GM21381 (cell line): ENCODE data around the gene FLG.
"Not testable (repeated sequence)": the region's sequence is repeated elsewhere in the genome, so short reads cannot be mapped to it uniquely, and the experiment has no call there.

ENCODE experiments used
- ATAC-seq: cut with Tn5 transposase; IDR thresholded peaks from one replicate; pipeline ENCODE4 v1.9.1; 2021; ENCODE audit warnings: mild to moderate bottlenecking, moderate library complexity; ENCODE audit not compliant: unreplicated experiment

FLG gene

DNA sequence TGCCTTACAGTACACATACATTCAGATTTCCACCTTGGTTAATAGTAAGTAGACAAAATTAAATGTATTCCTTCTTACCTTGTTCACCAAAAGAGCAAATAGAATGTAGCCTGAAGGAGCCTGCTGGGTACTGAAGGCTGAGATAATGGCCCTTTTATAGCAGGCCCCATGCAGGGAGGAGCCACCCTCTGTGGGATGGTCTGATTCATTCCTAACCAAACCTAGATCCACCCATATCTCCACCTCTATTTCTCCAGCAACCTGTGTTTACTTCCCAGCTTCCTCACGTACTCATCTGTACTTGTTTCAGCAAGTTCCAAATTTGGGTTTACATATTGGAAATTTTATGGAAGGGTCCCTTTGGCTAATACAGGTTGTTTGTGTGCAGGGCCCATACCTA is at the start of gene FLG:
Gene FLG, minus strand, starts transcription at position 129 of the 400 bp plus-strand sequence. CDS start 9,783 bp downstream, outside the sequence.
- no peak for ATAC-seq

DNA sequence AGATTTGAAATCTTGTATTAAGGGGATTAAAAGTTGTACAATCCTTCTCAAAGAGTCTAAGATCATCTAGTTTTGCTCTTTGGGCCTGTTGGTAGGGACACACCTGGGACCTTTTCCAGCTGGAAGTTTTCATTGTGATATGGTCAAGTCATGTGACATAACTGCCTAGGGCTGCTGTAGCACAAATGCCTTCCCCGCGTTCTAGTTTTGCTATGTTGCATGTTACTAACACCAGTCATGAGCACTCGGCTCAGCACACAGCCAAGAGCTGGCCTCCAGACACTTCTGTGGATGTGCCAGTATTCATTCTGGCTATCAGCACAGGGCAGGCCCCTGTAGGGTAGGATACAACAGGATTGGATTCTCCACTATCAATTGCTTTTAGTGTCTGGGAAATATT is 49.4 kb upstream of the FLG start:
- no peak for ATAC-seq

DNA sequence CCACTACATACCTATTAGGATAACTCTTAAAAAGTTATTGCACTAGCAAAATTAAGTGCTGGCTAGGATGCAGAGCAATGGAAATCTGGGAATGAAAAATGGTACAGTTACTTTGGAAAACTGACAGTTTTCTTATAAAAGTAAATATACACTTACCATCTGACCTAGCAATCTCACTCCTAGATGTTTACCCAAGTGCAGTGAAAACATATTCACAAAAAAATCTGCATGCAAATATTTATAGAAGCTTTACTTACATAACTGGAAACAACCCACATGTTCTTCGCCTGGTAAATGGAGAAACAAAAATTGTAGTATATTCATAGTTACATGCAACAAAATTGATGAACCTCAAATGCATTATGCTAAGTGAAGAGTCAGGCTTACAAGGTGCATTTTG is 47.6 kb upstream of the FLG start:
- no peak for ATAC-seq

DNA sequence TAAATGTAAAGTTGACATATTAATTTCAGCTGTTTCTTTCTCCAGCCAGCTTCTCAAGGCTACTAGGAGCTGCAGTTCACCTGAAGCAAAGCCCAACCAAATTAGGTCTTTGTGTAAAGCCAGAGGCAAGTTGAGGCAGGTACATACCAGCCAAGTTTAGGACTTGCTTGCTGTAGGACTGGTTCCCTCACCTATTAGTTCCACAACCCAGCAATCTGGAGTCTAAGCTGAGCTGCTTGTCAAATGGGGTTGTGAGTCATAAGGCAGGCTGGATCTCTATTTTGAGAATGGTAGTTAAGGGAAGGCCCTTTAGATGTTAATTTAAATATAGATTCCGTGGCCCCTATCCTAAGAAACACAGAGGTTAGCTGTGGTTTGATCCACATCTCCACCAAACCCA is 42.4 kb upstream of the FLG start:
- ATAC-seq = no peak

DNA sequence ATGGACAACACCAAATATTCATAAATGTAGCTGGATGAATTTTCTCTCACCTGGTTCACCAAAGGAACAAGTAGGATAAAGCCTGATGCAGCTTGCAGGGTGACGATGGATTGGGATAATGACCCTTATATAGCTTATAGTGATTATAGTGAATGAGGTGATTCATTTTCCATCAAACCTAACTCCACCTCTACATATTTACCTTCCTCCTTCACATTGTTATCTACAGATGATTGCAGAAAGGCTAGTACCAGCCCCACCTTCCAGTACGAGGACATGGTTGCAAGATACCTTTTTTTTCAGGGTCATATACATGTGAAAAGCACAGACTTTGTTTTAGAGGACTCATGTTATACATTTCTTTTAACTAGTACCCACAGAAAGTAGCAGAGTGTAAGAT is 34.9 kb upstream of the FLG start, which contains the start of gene FLG2:
Gene FLG2, minus strand, starts transcription at position 101 of the 400 bp plus-strand sequence. CDS start 1,122 bp downstream, outside the sequence.
- no peak for ATAC-seq

DNA sequence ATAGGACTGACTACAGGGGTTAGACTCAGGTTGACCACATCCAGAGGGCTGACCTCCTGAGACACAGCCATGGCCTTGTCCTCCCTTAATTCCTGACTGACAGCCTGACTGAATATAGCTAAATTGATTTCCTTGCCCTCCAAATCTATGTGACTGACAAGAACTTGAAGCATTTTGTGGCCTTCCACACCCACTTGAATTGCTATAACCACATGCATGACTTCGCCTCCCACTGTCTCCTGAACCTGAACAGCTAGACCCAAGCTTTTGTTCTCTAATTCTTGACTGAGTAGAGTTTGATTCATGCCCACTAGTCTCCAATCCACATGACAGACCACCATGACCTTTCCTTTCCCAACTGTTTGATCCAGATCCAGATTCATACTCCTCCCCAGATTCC is 31.7 kb upstream of the FLG start:
- no peak for ATAC-seq

DNA sequence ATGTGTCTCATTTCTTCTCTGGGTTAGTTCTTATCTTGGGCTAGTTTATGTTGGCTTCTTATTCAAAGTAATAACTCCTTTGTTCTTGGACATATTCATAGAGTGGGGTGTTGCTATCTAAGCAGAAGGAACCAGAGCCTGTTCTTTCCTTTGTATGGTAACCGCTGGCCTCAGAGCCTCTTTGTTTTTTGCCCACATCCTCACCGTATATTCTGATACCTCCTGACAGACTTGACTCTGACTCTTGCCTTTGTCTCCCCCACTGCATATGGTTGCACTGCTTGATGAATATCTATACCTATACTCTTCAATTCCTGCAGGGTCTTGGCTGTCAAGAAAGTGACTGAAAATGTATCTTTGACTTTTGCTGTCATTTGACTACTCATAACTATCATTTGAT is 24.6 kb upstream of the FLG start:
- no peak for ATAC-seq

DNA sequence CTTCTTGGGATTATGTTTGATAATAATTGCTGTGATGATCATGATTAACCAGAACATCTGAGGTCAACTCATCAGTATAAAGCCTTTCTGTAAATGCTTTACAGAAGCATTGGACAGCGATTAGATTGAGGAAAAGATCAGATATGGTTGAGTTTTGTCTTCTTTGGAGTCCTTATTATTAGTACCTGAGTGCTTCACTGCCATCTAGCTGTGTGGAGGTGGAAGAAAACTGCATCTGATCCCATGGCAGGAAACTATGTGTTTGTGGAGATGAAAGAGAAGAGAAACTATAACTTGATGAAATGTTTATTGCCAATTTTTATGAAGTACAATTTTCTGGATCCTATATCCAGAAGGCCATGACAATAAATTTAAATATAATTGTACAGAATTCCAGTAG is 23.4 kb upstream of the FLG start:
- no peak for ATAC-seq

DNA sequence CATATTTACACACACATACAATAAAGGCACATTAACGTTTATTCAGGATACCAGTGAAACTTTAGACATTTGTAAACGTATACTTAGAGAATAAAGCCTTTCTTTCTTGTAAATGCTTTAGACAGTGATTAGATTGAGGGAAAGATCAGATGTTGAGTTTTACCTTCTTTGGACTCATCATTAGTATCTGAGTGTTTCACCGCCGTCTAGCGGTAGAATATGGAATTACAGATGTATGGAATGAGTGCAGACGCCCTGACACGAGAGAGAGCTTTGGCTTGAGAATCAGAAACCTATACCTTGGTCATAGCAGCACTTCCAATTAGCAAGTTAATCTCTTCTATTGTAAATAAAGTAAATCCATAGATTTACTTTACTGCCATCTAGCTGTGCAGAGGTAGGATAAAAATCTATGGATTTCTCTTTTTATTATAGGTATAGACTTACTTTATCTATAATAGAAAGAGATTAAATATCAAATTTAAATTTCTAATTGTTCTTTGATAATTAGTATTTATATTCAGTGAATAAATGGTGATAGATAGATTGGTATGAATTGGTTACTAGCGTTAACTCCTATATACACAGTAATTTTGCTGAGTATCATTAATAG is 22.2 kb upstream of the FLG start:
- ATAC-seq = no peak

DNA sequence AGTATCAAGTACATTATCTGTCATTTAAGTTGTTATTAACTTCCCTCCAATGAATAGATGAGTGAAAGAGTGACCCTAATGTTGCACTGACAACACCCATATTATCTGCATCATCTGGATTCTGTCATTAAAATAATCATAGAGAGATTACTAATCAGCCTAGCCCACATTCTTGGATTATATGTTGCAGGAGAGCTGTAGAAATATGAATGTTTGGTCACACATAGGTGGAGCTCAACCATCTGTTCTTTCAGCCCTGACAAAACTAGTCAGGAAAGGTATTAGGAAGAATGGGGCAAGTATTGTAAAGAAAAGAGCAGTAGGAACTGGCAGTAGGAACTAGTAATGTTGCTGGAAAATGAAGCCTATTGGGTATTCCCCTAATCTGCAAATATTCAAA is 19.4 kb upstream of the FLG start:
- no peak for ATAC-seq

DNA sequence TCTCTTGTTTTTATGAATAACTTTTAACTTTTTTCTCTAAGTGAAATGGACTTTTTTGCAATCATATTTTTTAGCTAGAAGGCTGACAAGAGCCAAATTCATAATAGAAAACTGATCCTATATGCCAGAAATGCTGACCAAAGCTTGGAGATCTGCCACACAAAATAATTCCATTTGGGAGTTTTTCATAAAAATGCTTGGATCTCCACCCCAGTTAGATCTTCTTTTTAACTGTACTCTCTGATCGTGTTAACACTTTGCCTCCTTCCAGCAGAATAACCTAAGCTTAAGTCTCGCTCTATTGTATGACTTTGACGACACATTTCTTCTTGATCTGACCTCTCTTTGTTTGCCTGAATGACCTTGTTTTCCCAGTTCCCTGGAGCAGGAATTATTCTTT is 18.0 kb upstream of the FLG start:
- no peak for ATAC-seq

DNA sequence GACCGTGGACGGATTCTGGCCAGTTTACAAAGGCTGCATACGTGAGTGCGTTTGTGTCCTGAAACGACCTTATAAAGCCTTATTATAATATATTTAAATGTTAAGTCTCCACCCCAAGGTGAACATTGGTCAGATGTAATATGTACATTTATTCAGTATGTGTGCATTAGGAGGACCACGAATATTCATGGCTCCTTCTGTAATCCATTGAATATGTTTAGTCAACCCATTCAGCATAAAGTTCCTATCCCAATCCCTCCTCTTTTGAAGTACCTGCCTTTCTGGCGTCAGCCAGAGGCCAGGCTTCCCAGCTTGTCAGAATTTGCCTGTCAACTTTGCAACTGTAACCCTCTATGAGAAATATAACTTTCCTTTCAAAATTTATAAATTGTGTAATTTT is 10.4 kb upstream of the FLG start:
- no peak for ATAC-seq

DNA sequence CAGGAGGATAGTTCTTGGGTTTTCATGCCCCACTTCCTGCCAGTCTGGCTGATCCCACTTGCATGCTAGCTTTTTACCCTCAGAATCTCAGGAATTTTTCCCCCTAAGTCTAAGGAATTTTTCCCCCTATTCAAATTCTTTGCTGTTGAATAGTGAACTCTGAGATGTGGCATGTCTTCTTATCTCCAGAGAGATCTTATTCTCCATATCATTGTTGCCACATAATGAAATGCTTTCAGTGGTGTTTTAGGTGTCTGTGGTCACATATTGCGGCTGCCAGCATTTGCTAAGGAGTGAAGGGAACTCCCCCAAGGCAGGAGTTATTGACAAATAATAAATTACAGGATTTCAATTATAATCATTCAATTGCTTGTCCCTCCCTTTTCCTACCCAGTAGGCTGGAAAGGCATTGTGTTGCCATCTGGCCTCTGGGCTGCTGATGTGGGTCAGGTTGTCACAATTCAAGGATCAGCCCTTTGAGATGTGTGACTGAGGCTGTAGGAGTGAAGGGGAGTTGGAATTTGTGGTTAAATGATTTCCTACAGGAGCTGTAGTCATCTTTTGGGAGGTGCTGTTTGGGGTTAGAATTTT is 3.9 kb upstream of the FLG start:
- no peak for ATAC-seq

DNA sequence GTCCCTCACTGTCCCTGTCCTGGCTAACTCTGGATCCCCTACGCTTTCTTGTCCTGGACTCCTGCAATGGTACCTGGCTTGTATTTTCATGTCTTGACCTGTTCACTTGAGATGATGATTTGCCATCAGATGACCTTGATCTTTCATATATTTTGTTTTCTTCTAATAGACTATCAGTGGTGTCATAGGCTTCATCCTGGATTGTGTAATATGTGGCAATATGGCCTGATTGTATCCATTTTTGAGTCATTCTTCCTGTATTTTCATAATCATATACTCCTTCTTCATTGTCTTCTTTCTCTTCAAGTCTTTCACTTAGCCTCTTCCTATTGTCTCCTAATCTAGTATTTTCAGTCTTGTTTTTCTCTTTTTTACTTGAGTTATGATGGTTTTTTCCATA is 11.1 kb downstream of the FLG start:
- no peak for ATAC-seq

DNA sequence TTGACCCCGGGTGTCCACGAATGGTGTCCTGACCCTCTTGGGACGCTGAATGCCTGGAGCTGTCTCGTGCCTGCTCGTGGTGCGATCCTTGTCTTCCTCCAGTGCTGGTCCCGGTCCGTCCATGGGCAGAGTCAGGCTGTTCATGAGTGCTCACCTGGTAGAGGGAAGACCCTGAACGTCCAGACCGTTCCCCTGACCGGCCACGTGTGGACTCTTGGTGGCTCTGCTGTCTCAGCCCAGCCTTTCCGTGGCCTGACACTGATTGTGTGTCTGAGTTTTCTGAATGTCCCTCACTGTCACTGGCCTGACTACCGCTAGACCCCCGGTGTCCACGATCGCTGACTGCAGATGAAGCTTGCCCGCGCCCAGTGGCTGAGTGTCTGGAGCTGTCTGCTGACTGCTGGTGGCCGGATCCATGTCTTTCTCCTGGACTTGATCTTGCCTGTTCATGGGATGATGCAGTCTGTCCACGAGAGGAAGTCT is 11.7 kb downstream of the FLG start:
- ATAC-seq = no peak

DNA sequence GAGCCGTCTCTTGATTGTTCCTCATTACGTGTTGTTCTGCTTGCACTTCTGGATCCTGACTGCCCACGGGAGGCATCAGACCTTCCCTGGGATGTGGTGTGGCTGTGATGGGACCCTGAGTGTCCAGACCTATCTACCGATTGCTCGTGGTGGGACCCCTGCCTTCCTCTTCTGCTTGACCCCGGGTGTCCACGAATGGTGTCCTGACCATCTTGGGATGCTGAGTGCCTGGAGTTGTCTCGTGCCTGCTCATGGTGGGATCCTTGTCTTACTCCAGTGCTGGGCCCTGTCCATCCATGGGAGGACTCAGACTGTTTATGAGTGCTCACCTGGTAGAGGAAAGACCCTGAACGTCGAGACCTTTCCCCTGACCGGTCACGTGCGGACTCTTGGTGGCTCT is 12.9 kb downstream of the FLG start:
- not testable (repeated sequence) for ATAC-seq

DNA sequence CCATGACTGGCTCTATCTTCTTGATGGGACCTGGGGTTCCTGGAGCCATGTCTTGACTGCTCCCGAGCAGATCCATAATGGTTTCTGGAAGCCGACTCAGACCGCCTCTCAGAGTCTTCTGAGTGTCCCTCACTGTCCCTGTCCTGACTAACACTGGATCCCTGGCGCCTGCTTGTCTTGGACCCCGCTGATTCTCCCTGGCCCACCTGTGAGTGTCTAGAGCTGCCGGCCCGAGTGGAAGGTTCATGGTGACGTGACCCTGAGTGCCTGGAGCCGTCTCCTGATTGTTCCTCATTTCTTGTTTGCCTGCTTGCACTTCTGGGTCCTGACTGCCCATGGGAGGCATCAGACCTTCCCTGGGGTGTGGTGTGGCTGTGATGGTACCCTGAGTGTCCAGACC is 15.1 kb downstream of the FLG start:
- no peak for ATAC-seq

DNA sequence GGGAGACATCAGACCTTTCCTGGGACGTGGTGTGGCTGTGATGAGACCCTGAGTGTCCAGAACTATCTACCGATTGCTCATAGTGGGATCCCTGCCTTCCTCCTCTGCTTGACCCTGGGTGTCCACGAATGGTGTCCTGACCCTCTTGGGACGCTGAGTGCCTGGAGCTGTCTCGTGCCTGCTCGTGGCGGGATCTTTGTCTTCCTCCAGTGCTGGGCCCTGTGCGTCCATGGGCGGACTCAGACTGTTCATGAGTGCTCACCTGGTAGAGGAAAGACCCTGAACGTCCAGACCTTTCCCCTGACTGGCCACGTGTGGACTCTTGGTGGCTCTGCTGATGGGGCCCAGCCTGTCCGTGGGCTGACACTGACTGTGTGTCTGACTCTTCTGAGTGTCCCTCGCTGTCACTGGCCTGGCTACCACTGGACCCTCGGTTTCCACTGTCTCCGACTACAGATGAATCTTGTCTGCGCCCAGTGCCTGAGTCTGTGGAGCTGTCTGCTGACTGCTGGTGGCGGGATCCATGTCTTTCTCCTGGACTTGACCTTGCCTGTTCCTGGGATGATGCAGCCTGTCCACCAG is 15.6 kb downstream of the FLG start:
- not testable (repeated sequence) for ATAC-seq

DNA sequence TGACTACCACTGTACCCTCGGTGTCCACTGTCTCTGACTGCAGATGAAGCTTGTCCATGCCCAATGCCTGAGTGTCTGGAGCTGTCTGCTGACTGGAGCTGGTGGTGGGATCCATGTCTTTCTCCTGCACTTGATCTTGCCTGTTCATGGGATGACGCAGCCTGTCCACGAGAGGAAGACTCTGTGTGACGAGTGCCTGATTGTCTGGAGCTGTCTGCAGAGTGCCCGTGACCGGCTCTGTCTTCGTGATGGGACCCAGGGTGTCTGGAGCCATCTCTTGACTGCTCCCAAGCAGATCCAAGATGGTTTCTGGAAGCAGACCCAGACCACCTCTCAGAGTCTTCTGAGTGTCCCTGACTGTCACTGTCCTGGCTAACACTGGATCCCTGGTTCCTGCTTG is 16.3 kb downstream of the FLG start:
- not testable (repeated sequence) for ATAC-seq

DNA sequence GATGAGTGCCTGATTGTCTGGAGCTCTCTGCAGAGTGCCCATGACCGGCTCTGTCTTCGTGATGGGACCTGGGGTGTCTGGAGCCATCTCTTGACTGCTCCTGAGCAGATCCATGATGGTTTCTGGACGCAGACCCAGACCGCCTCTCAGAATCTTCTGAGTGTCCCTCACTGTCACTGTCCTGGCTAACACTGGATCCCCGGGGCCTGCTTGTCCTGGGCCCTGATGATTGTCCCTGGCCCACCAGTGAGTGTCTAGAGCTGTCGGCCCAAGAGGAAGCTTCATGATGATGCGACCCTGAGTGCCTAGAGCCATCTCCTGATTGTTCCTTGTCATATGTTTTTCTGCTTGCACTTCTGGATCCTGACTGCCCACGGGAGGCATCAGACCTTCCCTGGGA is 17.1 kb downstream of the FLG start:
- not testable (repeated sequence) for ATAC-seq

DNA sequence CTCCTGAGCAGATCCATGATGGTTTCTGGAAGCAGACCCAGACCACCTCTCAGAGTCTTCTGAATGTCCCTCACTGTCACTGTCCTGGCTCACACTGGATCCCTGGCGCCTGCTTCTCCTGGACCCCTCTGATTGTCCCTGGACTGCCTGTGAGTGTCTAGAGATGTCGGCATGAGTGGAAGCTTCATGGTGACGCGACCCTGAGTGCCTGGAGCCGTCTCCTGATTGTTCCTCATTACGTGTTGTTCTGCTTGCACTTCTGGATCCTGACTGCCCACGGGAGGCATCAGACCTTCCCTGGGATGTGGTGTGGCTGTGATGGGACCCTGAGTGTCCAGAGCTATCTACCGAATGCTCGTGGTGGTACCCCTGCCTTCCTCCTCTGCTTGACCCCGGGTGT is 18.9 kb downstream of the FLG start:
- not testable (repeated sequence) for ATAC-seq

DNA sequence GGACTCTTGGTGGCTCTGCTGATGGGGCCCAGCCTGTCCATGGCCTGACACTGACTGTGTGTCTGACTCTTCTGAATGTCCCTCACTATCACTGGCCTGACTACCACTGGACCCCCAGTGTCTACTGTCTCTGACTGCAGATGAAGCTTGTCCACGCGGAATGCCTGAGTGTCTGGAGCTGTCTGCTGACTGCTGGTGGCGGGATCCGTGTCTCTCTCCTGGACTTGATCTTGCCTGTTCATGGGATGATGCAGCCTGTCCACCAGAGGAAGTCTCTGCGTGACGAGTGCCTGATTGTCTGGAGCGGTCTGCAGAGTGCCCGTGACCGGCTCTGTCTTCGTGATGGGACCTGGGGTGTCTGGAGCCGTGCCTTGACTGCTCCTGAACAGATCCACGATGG is 20.3 kb downstream of the FLG start:
- ATAC-seq = not testable (repeated sequence)
